ENCODE data around the gene RAB3D. TPM values are rescaled to one million over a fixed set of nuclear protein-coding genes. Genes with fewer than 3 reads are reported as not detected.
"Not testable (repeated sequence)": the region's sequence is repeated elsewhere in the genome, so short reads cannot be mapped to it uniquely, and the experiment has no call there.

Gene RAB3D
- total RNA-seq, 1 donor from 2014 or later: 8.1 TPM

GRCh38 chr19:11321191-11322126 lies 18.0 kb downstream of the RAB3D start:
- DNase-seq: no peak

GRCh38 chr19:11320278-11320995 lies 19.0 kb downstream of the RAB3D start:
- DNase-seq; ATAC-seq; intact Hi-C loops (cut with micrococcal nuclease): not testable (repeated sequence)

More at GRCh38 chr19:11321191-11322126, 18.0 kb downstream of the RAB3D start:
- no peak for ATAC-seq
- intact Hi-C loops (cut with micrococcal nuclease): no loop called here

- DNase-seq: no peak
- intact Hi-C loops (cut with micrococcal nuclease): no loop called here
- no peak for ATAC-seq
Measured at GRCh38 chr19:11306337-11306736, 33.1 kb downstream of the RAB3D start.

GRCh38 chr19:11304936-11305335 lies 34.5 kb downstream of the RAB3D start:
- ATAC-seq: no peak
- no peak for DNase-seq
- intact Hi-C loops (cut with micrococcal nuclease): no loop called here

- intact Hi-C loops (cut with micrococcal nuclease): no loop called here
Measured at GRCh38 chr19:11300811-11301120, 38.7 kb downstream of the RAB3D start.

GRCh38 chr19:11299946-11300810 lies 39.3 kb downstream of the RAB3D start:
- DNase-seq (no peak), ATAC-seq (no peak)
- intact Hi-C loops (cut with micrococcal nuclease): no loop called here

More at GRCh38 chr19:11300811-11301120, 38.7 kb downstream of the RAB3D start:
- ATAC-seq (no peak), DNase-seq (no peak)

- peak; percentile 45 for ATAC-seq
- DNase-seq: no peak
- intact Hi-C loops (cut with micrococcal nuclease): no loop called here
Measured at GRCh38 chr19:11296264-11296663, 43.2 kb downstream of the RAB3D start.

- ATAC-seq: no peak
- intact Hi-C loops (cut with micrococcal nuclease): no loop called here
- DNase-seq: no peak
Measured at GRCh38 chr19:11295665-11296245, 43.7 kb downstream of the RAB3D start, which contains the start of gene TSPAN16. Gene TSPAN16, plus strand, starts transcription at chr19:11296160. Its CDS starts 138 bp downstream, at chr19:11296298.

GRCh38 chr19:11295180-11295579 lies 44.3 kb downstream of the RAB3D start:
- DNase-seq: no peak
- ATAC-seq: no peak
- intact Hi-C loops (cut with micrococcal nuclease): no loop called here

- DNase-seq (peak; percentile 98), ATAC-seq (peak; percentile 98)
- intact Hi-C loops (cut with micrococcal nuclease): no loop called here
Measured at GRCh38 chr19:11293433-11294389, 45.7 kb downstream of the RAB3D start.

- DNase-seq (no peak), ATAC-seq (no peak)
- intact Hi-C loops (cut with micrococcal nuclease): no loop called here
Measured at GRCh38 chr19:11291991-11292390, 47.5 kb downstream of the RAB3D start.

GRCh38 chr19:11291415-11291814 lies 48.0 kb downstream of the RAB3D start:
- intact Hi-C loops (cut with micrococcal nuclease): no loop called here
- DNase-seq: no peak
- ATAC-seq: no peak

- DNase-seq (no peak), ATAC-seq (no peak)
- intact Hi-C loops (cut with micrococcal nuclease): no loop called here
Measured at GRCh38 chr19:11290256-11290655, 49.2 kb downstream of the RAB3D start.

- ATAC-seq (no peak), DNase-seq (no peak)
- intact Hi-C loops (cut with micrococcal nuclease): no loop called here
Measured at GRCh38 chr19:11288349-11288748, 51.1 kb downstream of the RAB3D start.

GRCh38 chr19:11286312-11286974 lies 53.0 kb downstream of the RAB3D start:
- ATAC-seq (peak; percentile 87), DNase-seq (peak; percentile 44)
- intact Hi-C loops (cut with micrococcal nuclease): no loop called here

GRCh38 chr19:11284515-11284914 lies 54.9 kb downstream of the RAB3D start:
- no peak for DNase-seq
- ATAC-seq: no peak
- intact Hi-C loops (cut with micrococcal nuclease): no loop called here

- no peak for ATAC-seq
- DNase-seq: no peak
- intact Hi-C loops (cut with micrococcal nuclease): no loop called here
Measured at GRCh38 chr19:11281356-11282049, 58.0 kb downstream of the RAB3D start.

Data from left ventricle myocardium superior (tissue), 1 donor.